K562 (cell line): ENCODE results near the gene IGF2. TPM values are rescaled to one million over a fixed set of nuclear protein-coding genes. Genes with fewer than 3 reads are reported as not detected.

Source experiments
- ATAC-seq: fragments of 200-7000 bp; cut with Tn5 transposase; 3 replicates; pipeline ENCODE4 v1.9.1; 2020; ENCODE audit warnings: moderate library complexity
- BruUV-seq: library from RNA; stranded (reverse); fragments of 400-500 nt; replicated peaks from 2 replicates; lab custom pipeline; 2021; lab: Mats Ljungman, UMichigan
- CTCF ChIA-PET: fragments of 300-600 bp; formaldehyde crosslinking; extraction: SDS; loops from one replicate; lab custom pipeline; 2021; ENCODE audit warnings: low intra/inter-chr PET ratio; lab: Yijun Ruan, JAX
- POLR2A ChIA-PET: fragments of 300-600, 350-650 bp; sonication (Branson Sonifier 250); formaldehyde crosslinking; extraction: SDS; loops from one replicate; lab custom pipeline; 2021; ENCODE audit warnings: antibody characterized with exemption, inconsistent platforms; lab: Yijun Ruan, JAX
- DNase-seq, 4 experiments: peaks; one replicate each; pipeline versions ENCODE4 v3.0.0 to v3.0.0-alpha.2; 2011 to 2018; ENCODE audit warnings: low spot score in 3 of 4, mixed read lengths in 3 of 4; ENCODE audit errors: extremely low read depth in 1 of 4
- FAIRE-seq: peaks from 2 replicates; lab custom pipeline; 2011; peaks lifted over from hg19 to GRCh38; lab: Jason Lieb, UNC
- H2AFZ ChIP-seq: 2 replicates; pipeline ENCODE4 v1.6.0; 2011; ENCODE audit warnings: low read depth, low read length, control low read depth, inconsistent platforms
- H3K27ac ChIP-seq: fragments of 200-600 bp; 3 replicates; pipeline ENCODE4 v1.8.0; 2011; ENCODE audit warnings: low read depth, mild to moderate bottlenecking, control low read depth, inconsistent platforms, low read length, moderate library complexity, mixed read lengths; ENCODE audit errors: extremely low read depth
- H3K27me3 ChIP-seq, 2 experiments: fragments of 300-600 bp in 1 of 2; 2 replicates in 1 of 2; 3 replicates in 1 of 2; pipeline versions ENCODE4 v1.6.0 to v1.8.0; 2011; ENCODE audit warnings: inconsistent platforms in 2 of 2, low read length in 2 of 2, mild to moderate bottlenecking in 1 of 2, mixed read lengths in 1 of 2, moderate library complexity in 1 of 2; ENCODE audit not compliant: control insufficient read depth in 2 of 2, insufficient read depth in 2 of 2
- H3K36me3 ChIP-seq: fragments of 300-600 bp; 3 replicates; pipeline ENCODE4 v1.8.0; 2011; ENCODE audit warnings: mild to moderate bottlenecking, low read length, inconsistent platforms; ENCODE audit not compliant: control insufficient read depth, insufficient read depth
- H3K4me1 ChIP-seq, 2 experiments: fragments of 200-600 bp in 1 of 2; replicated peaks in 1 of 2; 2 replicates in 1 of 2; 3 replicates in 1 of 2; pipeline versions ENCODE4 v1.5.1 to v1.8.0; 2011; ENCODE audit warnings: inconsistent platforms in 2 of 2, low read length in 2 of 2, mild to moderate bottlenecking in 1 of 2, mixed read lengths in 1 of 2, moderate library complexity in 1 of 2; ENCODE audit not compliant: control insufficient read depth in 2 of 2, insufficient read depth in 2 of 2
- H3K4me2 ChIP-seq: 2 replicates; pipeline ENCODE4 v1.6.1; 2011; ENCODE audit warnings: low read length, control low read depth, inconsistent platforms, mixed read lengths; ENCODE audit not compliant: insufficient read depth
- H3K4me3 ChIP-seq: fragments of 200-600 bp; sonication (generic), shearing (Covaris generic); 2 replicates; pipeline ENCODE4 v1.5.1; 2016; ENCODE audit warnings: control low read depth, inconsistent platforms
- H3K79me2 ChIP-seq: fragments of 200-600 bp; 3 replicates; pipeline ENCODE4 v1.8.0; 2011; ENCODE audit warnings: low read length, inconsistent platforms; ENCODE audit not compliant: control insufficient read depth, insufficient read depth
- H3K9ac ChIP-seq, 2 experiments: 2 replicates each; pipeline versions ENCODE4 v1.6.0 to v1.6.1; 2011; ENCODE audit warnings: low read depth in 2 of 2, low read length in 2 of 2, control low read depth in 1 of 2, inconsistent platforms in 1 of 2, mild to moderate bottlenecking in 1 of 2, mixed read lengths in 1 of 2; ENCODE audit not compliant: insufficient read depth in 1 of 2
- H3K9me1 ChIP-seq: one replicate; pipeline ENCODE4 v1.6.0; 2011; ENCODE audit warnings: inconsistent platforms, mild to moderate bottlenecking, low read length, moderate library complexity; ENCODE audit not compliant: control insufficient read depth, insufficient read depth
- H3K9me3 ChIP-seq: replicated peaks from 2 replicates; pipeline ENCODE4 v1.5.1; 2011; ENCODE audit warnings: low read depth, low read length, inconsistent platforms; ENCODE audit not compliant: control insufficient read depth, insufficient read depth
- H4K20me1 ChIP-seq: replicated peaks from 2 replicates; pipeline ENCODE4 v1.6.1; 2011; ENCODE audit warnings: low read length, inconsistent platforms, mixed read lengths; ENCODE audit not compliant: control insufficient read depth, insufficient read depth
- CTCF ChIP-seq, 3 experiments: IDR thresholded peaks in 2 of 3; conservative IDR thresholded peaks in 1 of 3; 2 replicates each; pipeline ENCODE4 v1.5.1; 2011 to 2012; ENCODE audit warnings: low read length in 3 of 3, mild to moderate bottlenecking in 3 of 3, control low read depth in 2 of 3, improper control_type of control experiment in 1 of 3, inconsistent platforms in 1 of 3, low read depth in 1 of 3, mixed read lengths in 1 of 3, moderate library complexity in 1 of 3; ENCODE audit not compliant: insufficient read depth in 2 of 3
- FIP1L1 ChIP-seq: fragments of 200-400 bp; formaldehyde crosslinking; IDR thresholded peaks from 2 replicates; pipeline ENCODE4 v1.6.1; 2018; ENCODE audit warnings: mild to moderate bottlenecking, low read depth, low read length; ENCODE audit not compliant: poor library complexity, severe bottlenecking
- WGBS: fragments of 100-300 bp; shearing (Covaris generic); methylation state at CpG from one replicate; pipeline ENCODE4 v1.1.6; 2016; ENCODE audit warnings: low coverage, mixed read lengths; ENCODE audit not compliant: insufficient coverage; ENCODE audit errors: missing lambda C conversion rate; 5-methylcytosine and 5-hydroxymethylcytosine counted together
- in situ Hi-C: fragments of 300-500 bp; cut with MboI; formaldehyde crosslinking; loops from 4 replicates; pipeline ENCODE4 v1.15.0; 2018; ENCODE audit warnings: inconsistent platforms, mixed read lengths
- intact Hi-C: fragments of 100-400 bp; cut with micrococcal nuclease; formaldehyde crosslinking; loops from 2 replicates; pipeline ENCODE4 v1.14.2; 2022
- polyA plus RNA-seq, 8 experiments: library from polyadenylated mRNA; depleted of rRNA in 4 of 8; stranded (reverse) in 5 of 8; unstranded in 3 of 8; fragments of >200 nt; fragmentation: Nextera tagmentation in 2 of 8; fragmentation: Illumina TruSeq in 1 of 8; extraction: Ambion mirVana in 2 of 8; extraction: Trizol in 1 of 8; gene quantifications; 2 replicates each; pipeline versions ENCODE4 v1.2.1 to v1.2.3, GENCODE V29; 2011 to 2014; ENCODE audit warnings: inconsistent platforms in 1 of 8, missing spikeins in 1 of 8
- total RNA-seq, 7 experiments: library from RNA; depleted of rRNA in 6 of 7; stranded (reverse); fragments of >200 nt in 6 of 7; fragmentation: Illumina TruSeq in 2 of 7; extraction: Trizol in 2 of 7; gene quantifications; 2 replicates each; pipeline versions ENCODE4 v1.2.1 to v1.2.3, GENCODE V29; 2011 to 2021; ENCODE audit warnings: low replicate concordance in 1 of 7

Gene IGF2
- total and polyA plus RNA-seq, 9 of the 15 experiments (the other 6 are each of a cell fraction or from before 2014, with no cell fraction given) = 0.16 TPM; not detected in 8

GRCh38 chr11:2173150-2173693, 34.0 kb upstream of the IGF2 start:
- Histone ChIP-seq H3K27me3 (peaks cover 3 to 44% of the 10 kb centered on the region in 2 experiments; a peak in 4 of 5 replicates), H3K36me3 (no peaks in the 10 kb centered on the region), H3K9me1 (no peaks in the 10 kb centered on the region), H2AFZ (no peak overlapping the region), H3K9me3 (no peaks in the 10 kb centered on the region; the same call in 1 of the 2 replicates), H3K4me1 (peaks cover 0 to 24% of the 10 kb centered on the region in 2 experiments; a peak in 2 of 5 replicates), H4K20me1 (no peaks in the 10 kb centered on the region; the same call in none of the 2 replicates), H3K79me2 (no peaks in the 10 kb centered on the region), H3K9ac (no peak overlapping the region), H3K27ac (no peak overlapping the region), H3K4me2 (no peak overlapping the region), H3K4me3 (no peak overlapping the region)
- FAIRE-seq (no peak), ATAC-seq (peak; percentile 34; the same call in 2 of the 3 replicates), DNase-seq (no peak)
- ChIA-PET POLR2A (no interaction called here), CTCF (no interaction called here)
- WGBS = 3% methylated on average over 10 of the region's 16 CpGs
- TF ChIP-seq FIP1L1 (no peak), CTCF (IDR thresholded peaks at IDR 0.05 in 2 of 3, conservative IDR thresholded peaks at IDR 0.05 in 1 of 3; ENCODE audit: insufficient read depth in 2 of 3, low read depth in 1 of 3, low read length in 3 of 3) (peak; percentile 13 to 30 (median 19); a peak in 2 of 6 replicates)
- in situ Hi-C loops (no loop called here), intact Hi-C loops (no loop called here)
- BruUV-seq = no TSS peak
